SH-SY5Y (cell line): ENCODE results near the gene HAAO.

Experiments
- GATA2 ChIP-seq: IDR thresholded peaks from 2 replicates; pipeline ENCODE4 v1.6.1; 2011; ENCODE audit warnings: mild to moderate bottlenecking, low read depth, low read length
- GATA3 ChIP-seq: IDR thresholded peaks from 2 replicates; pipeline ENCODE4 v1.6.1; 2011; ENCODE audit warnings: low read depth, mild to moderate bottlenecking, low read length, moderate library complexity

The HAAO gene

DNA sequence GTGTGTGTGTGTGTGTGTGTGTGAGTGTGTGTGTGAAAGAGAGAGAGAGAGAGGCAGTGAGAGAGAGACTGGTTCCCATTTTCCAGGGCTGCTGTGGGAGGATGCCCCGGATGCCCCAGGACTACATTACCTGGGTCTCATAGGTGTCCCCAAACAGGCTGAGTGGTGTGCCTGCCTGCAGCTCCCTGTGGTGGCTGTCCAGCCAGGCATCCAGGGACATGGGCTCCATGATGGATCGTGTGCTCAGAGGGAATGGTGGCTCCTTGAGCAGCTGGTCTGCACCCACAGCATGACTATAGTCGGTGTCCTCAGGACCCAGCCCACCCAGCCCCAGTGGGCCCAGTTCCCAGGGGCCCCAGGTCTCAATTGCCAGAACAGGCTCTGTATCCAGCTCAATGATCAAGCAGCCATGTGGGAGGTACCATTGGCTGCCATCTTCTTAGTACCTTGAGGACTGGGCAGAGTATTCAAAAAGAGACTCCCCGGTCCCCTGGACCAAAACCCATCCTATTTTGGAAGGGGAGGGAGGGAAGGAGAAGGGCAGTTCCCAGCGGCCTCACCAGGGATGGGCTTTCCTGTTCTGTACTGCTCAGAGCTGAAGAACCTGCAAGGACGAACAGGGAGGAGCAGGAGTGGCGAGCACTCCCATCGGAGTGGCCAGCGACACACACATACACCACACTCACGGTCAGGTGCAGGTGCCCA is 22.6 kb downstream of the HAAO start:
- TF ChIP-seq GATA3 (no peak), GATA2 (no peak)

- TF ChIP-seq GATA2 (no peak), GATA3 (no peak)
Observed at GRCh38 chr2:42768706-42769256, 23.6 kb downstream of the HAAO start.

DNA sequence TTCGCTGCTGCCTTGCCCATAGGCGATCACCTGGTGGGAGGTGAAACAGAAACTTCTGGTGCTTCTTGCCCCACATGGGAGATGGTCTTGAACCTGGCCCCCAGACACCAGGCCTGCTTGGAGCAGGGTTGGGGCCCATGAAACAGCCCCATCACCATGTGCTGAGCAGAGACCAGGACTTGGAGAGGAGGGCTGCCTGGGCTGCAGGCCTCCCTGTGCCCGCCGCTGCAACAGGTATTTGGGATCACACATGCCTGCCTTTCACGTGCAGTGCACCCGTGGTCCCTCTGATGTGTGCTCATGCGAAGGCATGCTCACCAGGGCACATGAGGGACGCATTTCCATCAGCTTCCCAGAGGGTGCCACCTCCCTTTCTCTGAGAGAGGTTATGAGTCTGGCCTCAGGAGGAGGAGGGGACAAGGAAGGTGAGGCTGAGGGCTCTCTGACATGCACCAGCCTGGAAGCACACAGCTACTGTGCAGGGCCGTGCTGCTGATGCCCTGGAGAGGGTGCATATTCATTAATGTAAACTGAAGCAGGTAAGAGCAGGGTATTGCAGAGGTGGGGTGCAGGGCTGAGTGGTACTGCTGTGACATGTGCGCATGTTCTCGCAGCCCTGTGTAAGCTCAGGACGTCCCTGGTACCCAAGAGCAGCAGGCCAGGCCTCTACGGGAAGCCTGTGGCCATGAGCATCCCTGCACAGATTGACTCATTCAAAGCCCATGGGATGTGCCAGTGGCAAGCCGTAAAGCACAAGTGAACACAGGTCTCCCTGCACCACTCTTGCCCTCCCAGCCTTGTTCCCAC is 24.3 kb downstream of the HAAO start:
- TF ChIP-seq GATA2 (no peak), GATA3 (no peak)

DNA sequence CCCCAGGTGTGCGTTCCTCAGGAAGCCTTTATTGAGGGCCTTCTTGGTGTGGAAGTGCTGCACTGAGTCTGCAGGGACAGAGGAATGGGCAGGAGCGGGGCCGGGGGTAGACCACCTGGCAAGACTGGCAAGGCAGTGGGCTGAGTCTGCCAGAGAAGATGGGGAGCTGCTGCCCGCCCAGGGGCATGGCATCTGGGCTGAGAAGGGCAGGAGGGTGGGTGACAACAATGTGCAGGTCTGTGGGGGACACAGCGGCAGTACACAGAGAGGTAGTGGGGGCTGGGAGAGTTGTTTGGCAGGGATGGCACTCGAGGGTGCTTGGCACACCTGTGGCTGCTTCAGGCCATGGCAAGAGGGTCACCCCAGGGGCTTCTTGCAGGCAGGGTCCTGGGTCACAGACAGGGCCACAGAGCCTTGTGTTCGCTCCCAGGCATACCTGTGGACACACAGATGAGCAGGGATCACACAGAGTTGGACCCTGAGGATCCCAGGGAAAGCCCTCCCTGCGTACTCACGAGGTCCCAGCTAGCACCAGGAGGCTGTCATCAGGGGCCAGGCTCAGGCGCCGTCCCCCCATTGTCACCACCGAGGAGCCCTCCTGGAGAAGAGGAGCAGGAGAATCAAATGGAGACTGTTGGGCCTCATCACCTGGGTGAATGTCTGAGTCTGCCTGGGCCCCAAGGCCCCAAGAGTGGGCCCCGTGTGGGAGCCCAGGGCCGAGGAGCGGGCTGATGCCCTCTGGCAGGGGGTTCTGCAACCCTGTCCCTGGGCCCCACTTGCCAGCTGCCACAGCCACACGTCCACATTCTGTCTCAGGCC is 25.1 kb downstream of the HAAO start:
- TF ChIP-seq GATA3 (no peak), GATA2 (no peak)

DNA sequence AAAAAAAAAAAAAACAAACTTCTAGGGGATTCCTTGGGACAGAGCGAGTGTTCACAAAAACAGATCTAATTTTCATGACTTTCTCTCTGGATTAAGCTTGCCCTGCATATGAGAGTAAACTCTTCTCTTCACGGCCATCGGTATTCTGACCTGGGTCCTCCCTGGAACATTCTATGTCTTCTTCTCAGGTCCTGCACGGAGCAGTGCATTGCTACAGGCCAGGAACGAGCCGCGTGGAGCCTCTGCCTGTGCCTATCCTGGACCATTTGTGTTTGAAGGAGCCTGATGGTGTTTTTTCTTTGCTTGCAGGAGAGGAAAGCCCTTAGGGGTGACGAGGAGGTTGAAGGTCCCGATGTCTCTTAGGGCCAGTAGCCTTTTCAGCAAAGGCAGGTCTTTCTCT is 26.7 kb downstream of the HAAO start:
- TF ChIP-seq GATA2 (no peak), GATA3 (no peak)

- TF ChIP-seq GATA2 (no peak), GATA3 (no peak)
Observed at GRCh38 chr2:42764901-42765300, 27.5 kb downstream of the HAAO start.

GRCh38 chr2:42764096-42764495 is 28.3 kb downstream of the HAAO start, which contains the start of gene OXER1:
TSS of gene OXER1 (minus strand) at chr2:42764135. CDS start at chr2:42764062, 73 bp downstream.
- TF ChIP-seq GATA2 (no peak), GATA3 (no peak)

GRCh38 chr2:42762823-42763804 is 29.3 kb downstream of the HAAO start:
- TF ChIP-seq GATA2 (no peak), GATA3 (no peak)

DNA sequence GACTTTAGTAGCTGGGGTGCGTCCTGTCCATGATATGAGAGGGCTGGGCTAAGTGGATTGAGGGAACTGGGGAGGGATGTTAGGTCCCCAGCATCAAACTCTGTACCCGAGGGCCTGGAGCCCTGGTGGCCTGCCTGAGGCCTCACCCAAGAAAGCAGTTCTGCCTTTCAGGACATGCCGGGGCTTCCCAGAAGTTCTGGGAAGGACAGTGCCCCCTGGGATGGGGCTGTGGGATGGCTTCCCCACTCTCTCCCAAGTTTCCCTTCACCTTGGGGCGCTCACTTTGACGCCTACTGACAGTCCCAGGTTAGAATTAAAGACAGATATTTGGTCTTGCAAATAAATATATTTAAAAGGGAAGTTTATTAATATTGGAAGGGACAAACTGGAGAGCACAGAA is 30.2 kb downstream of the HAAO start:
- TF ChIP-seq GATA2 (no peak), GATA3 (no peak)

GRCh38 chr2:42761554-42761953 is 30.8 kb downstream of the HAAO start:
- TF ChIP-seq GATA2: no peak
- TF ChIP-seq GATA3: no peak

- TF ChIP-seq GATA3 (no peak), GATA2 (no peak)
Observed at GRCh38 chr2:42758751-42759150, 33.6 kb downstream of the HAAO start.

DNA sequence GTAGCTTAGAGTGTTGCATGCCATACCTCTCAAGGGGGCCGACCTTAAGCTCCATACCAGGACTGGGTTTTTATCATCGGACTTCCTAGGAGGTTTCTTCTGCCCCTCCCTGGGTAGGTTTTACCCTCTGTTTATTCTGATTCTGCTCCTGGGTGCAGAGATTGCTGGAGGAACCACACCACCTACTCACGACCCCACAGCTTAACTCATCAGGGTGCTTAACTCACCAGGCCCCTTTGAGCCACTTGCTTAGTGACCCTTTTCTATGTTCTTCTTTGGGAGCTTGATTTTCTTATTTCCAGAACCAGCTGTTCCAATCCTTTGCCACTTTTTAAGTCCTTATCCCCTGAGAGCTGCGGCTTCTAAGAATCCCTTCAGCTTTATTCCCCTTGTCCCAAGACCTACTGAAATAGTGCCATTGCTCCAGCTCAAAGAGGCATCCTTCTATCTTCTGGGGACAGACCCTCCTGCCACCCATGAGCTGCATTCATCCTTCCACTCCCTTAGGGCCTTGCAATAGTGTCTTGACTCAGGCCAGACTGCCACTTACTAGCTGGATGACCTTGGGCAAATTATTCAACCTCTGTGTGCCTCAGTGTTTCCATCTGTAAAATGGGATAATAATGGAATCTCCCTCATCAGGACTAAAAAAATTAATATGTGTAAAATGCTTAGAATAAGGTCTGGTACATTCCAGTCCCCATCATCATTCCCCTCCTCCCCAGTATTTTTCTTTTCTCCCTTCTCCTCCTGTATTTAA is 34.2 kb downstream of the HAAO start:
- TF ChIP-seq GATA3: no peak

DNA sequence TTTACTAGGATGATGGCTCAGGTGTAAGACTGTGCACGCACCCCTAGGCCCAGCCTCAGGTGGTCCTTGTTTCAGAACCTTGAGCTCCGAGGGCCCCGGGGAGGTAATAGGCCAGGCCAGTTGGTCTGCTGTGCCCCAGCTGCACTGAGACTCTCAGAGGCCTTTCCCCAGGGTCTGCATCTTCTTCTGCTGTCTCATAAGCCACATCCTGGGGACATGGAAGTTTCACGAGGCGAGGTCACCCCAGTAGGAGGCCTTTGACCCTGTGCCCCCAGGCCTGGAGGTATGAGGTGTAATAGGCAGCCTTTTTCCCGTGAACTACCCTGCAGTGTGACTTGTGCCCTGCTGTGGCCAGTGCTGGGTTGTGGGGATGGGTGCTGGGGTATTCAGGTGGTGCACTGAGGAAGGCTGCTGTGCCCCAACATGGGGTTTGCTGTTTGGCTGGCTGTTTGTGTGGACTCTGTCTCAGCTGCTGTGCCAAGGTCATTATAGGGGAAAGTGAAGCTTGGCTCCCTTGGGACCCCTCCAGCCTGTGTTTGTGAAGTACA is 35.3 kb downstream of the HAAO start:
- TF ChIP-seq GATA2 (no peak), GATA3 (no peak)
